Suprapubic skin (tissue), 3 donors: ENCODE measurements around the gene HSD17B4.

ENCODE experiments used
- CTCF ChIP-seq, 2 donors: fragments of 200-600 bp in 1 of 2; fragments of 450-650 bp in 1 of 2; sonication (generic) in 1 of 2; IDR thresholded peaks; one replicate each; pipeline ENCODE4 v1.5.1; 2016 to 2019; ENCODE audit warnings: antibody characterized with exemption in 2 of 2, mild to moderate bottlenecking in 1 of 2, moderate library complexity in 1 of 2
- EP300 ChIP-seq: sonication (generic); formaldehyde crosslinking; IDR thresholded peaks from one replicate; pipeline ENCODE4 v1.6.1; 2017; ENCODE audit warnings: antibody characterized with exemption

DNA sequence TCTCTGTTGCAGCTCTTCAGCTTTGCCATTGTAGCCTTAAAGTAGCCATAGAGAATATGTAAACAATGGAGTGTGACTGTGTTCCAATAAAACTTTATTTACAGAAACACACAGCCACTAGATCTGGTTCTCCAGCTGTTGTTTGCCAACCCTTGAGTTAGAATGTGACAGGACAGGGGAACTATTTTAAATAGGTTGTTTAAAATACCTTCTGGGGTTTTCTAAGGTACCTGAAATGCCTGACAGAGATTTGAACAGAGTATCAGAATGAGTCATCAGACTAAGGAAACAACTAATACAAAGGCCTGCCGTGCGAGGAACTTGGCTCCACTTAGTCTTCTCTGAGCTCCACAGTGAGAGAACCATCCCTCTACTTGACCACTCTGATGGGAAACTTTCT lies 85.4 kb downstream of the HSD17B4 start:
- TF ChIP-seq EP300 (no peak), CTCF (IDR thresholded peaks at IDR 0.05) (no peak)
